Neural cell (in vitro differentiated cells): ENCODE measurements around the gene PARD3B.

Source experiments
- CTCF ChIP-seq: fragments of 450-650 bp; IDR thresholded peaks from 2 replicates; pipeline ENCODE4 v1.5.1; 2014; ENCODE audit warnings: antibody characterized with exemption, mild to moderate bottlenecking, moderate library complexity; ENCODE audit not compliant: poor library complexity, severe bottlenecking
- EZH2 ChIP-seq: fragments of 200-600, 300-800 bp; shearing (Covaris generic), sonication (generic); IDR thresholded peaks from 2 replicates; pipeline ENCODE4 v1.6.1; 2014; ENCODE audit warnings: antibody characterized with exemption, low read length, borderline replicate concordance, mild to moderate bottlenecking; ENCODE audit not compliant: insufficient read depth, poor library complexity, severe bottlenecking
- MXI1 ChIP-seq: fragments of 450-650 bp; conservative IDR thresholded peaks from 2 replicates; pipeline ENCODE4 v1.6.1; 2014; ENCODE audit warnings: antibody characterized with exemption, mild to moderate bottlenecking; ENCODE audit not compliant: poor library complexity, severe bottlenecking
- POLR2AphosphoS5 ChIP-seq: IDR thresholded peaks from 2 replicates; pipeline ENCODE4 v1.6.1; 2012
- TAF1 ChIP-seq: IDR thresholded peaks from 2 replicates; pipeline ENCODE4 v1.6.1; 2012; ENCODE audit warnings: low read depth

GRCh38 chr2:205658068-205658467 is 1112.8 kb downstream of the PARD3B start:
- TF ChIP-seq CTCF (no peak), TAF1 (no peak), MXI1 (no peak), EZH2 (no peak), POLR2AphosphoS5 (no peak)
